Neural crest cell (in vitro differentiated cells): ENCODE data around the gene PDPK1. TPM values are rescaled to one million over a fixed set of nuclear protein-coding genes. Genes with fewer than 3 reads are reported as not detected.
"Not testable (repeated sequence)": the region's sequence is repeated elsewhere in the genome, so short reads cannot be mapped to it uniquely, and the experiment has no call there.

Source experiments
- DNase-seq: peaks from one replicate; pipeline ENCODE4 v3.0.0; 2021; ENCODE audit warnings: low read depth, mixed read lengths, low spot score
- H3K27ac Mint-ChIP-seq: one replicate; pipeline ENCODE4 v1.8.0; 2021; ENCODE audit warnings: mild to moderate bottlenecking, mixed read lengths; ENCODE audit not compliant: unreplicated experiment
- H3K27me3 Mint-ChIP-seq: 2 replicates; pipeline ENCODE4 v1.8.0; 2021; ENCODE audit warnings: low read depth, mild to moderate bottlenecking, mixed read lengths
- H3K36me3 Mint-ChIP-seq: 2 replicates; pipeline ENCODE4 v1.8.0; 2021; ENCODE audit warnings: low read depth, mild to moderate bottlenecking, mixed read lengths
- H3K4me1 Mint-ChIP-seq: 2 replicates; pipeline ENCODE4 v1.8.0; 2021; ENCODE audit warnings: mixed read lengths
- H3K4me3 Mint-ChIP-seq: one replicate; pipeline ENCODE4 v1.8.0; 2021; ENCODE audit warnings: mild to moderate bottlenecking, mixed read lengths
- H3K9me3 Mint-ChIP-seq: 2 replicates; pipeline ENCODE4 v1.8.0; 2021; ENCODE audit warnings: mixed read lengths
- CTCF ChIP-seq: fragments of 200-600 bp; sonication (generic); conservative IDR thresholded peaks from 2 replicates; pipeline ENCODE4 v1.5.0; 2021; ENCODE audit warnings: antibody characterized with exemption, mild to moderate bottlenecking
- total RNA-seq: library from RNA; stranded (reverse); gene quantifications from 2 replicates; pipeline ENCODE4 v1.2.1, GENCODE V29; 2021

PDPK1 gene
- total RNA-seq, 1 donor from 2014 or later: 37.5 TPM

- Mint-ChIP-seq H3K27me3 (no peaks in the 10 kb centered on the region), H3K27ac (no peak overlapping the region), H3K4me1 (no peaks in the 10 kb centered on the region), H3K9me3 (no peaks in the 10 kb centered on the region), H3K4me3 (no peak overlapping the region), H3K36me3 (peaks cover 2% of the 10 kb centered on the region)
- DNase-seq: no peak
- TF ChIP-seq CTCF: no peak
These were observed 72.1 kb downstream of the PDPK1 start for GRCh38 chr16:2609827-2610470.

GRCh38 chr16:2610781-2611498 is 73.1 kb downstream of the PDPK1 start:
- no peaks in the 10 kb centered on the region for H3K9me3 Mint-ChIP-seq
- H3K36me3 Mint-ChIP-seq: peaks cover 2% of the 10 kb centered on the region
- no peak overlapping the region for H3K4me3 Mint-ChIP-seq
- no peaks in the 10 kb centered on the region for H3K4me1 Mint-ChIP-seq
- no peak overlapping the region for H3K27ac Mint-ChIP-seq
- no peak for TF ChIP-seq CTCF
- H3K27me3 Mint-ChIP-seq: no peaks in the 10 kb centered on the region
- DNase-seq: no peak

GRCh38 chr16:2611499-2611862 is 73.7 kb downstream of the PDPK1 start:
- Mint-ChIP-seq H3K27me3 (no peaks in the 10 kb centered on the region), H3K9me3 (no peaks in the 10 kb centered on the region), H3K36me3 (peaks cover 2% of the 10 kb centered on the region), H3K4me1 (no peaks in the 10 kb centered on the region), H3K4me3 (no peak overlapping the region), H3K27ac (no peak overlapping the region)
- no peak for DNase-seq
- no peak for TF ChIP-seq CTCF

GRCh38 chr16:2611877-2612276 is 74.1 kb downstream of the PDPK1 start:
- not testable (repeated sequence) for H3K4me1 Mint-ChIP-seq, H3K4me3 Mint-ChIP-seq, H3K9me3 Mint-ChIP-seq, DNase-seq, H3K27me3 Mint-ChIP-seq, H3K36me3 Mint-ChIP-seq, H3K27ac Mint-ChIP-seq

- not testable (repeated sequence) for DNase-seq, H3K27ac Mint-ChIP-seq, H3K4me1 Mint-ChIP-seq, H3K4me3 Mint-ChIP-seq, H3K36me3 Mint-ChIP-seq, H3K27me3 Mint-ChIP-seq, H3K9me3 Mint-ChIP-seq
These were observed 75.4 kb downstream of the PDPK1 start for GRCh38 chr16:2613251-2613650.

- TF ChIP-seq CTCF: no peak
- no peak overlapping the region for H3K27ac Mint-ChIP-seq
- no peaks in the 10 kb centered on the region for H3K4me1 Mint-ChIP-seq
These were observed 77.0 kb downstream of the PDPK1 start for GRCh38 chr16:2614761-2615191.

GRCh38 chr16:2618964-2619363 is 81.1 kb downstream of the PDPK1 start:
- not testable (repeated sequence) for H3K27me3 Mint-ChIP-seq, H3K9me3 Mint-ChIP-seq, DNase-seq, H3K4me3 Mint-ChIP-seq, H3K27ac Mint-ChIP-seq, H3K4me1 Mint-ChIP-seq, H3K36me3 Mint-ChIP-seq

More at GRCh38 chr16:2614761-2615191, 77.0 kb downstream of the PDPK1 start:
- no peak for DNase-seq
- peaks cover 2% of the 10 kb centered on the region for H3K36me3 Mint-ChIP-seq
- H3K4me3 Mint-ChIP-seq: no peak overlapping the region
- H3K9me3 Mint-ChIP-seq: no peaks in the 10 kb centered on the region
- no peaks in the 10 kb centered on the region for H3K27me3 Mint-ChIP-seq

GRCh38 chr16:2619628-2620027 is 81.8 kb downstream of the PDPK1 start:
- H3K9me3 Mint-ChIP-seq: not testable (repeated sequence)

GRCh38 chr16:2620870-2621269 is 83.0 kb downstream of the PDPK1 start:
- not testable (repeated sequence) for H3K27me3 Mint-ChIP-seq, H3K27ac Mint-ChIP-seq, H3K4me3 Mint-ChIP-seq, H3K4me1 Mint-ChIP-seq, H3K9me3 Mint-ChIP-seq, H3K36me3 Mint-ChIP-seq, DNase-seq

More at GRCh38 chr16:2619628-2620027, 81.8 kb downstream of the PDPK1 start:
- not testable (repeated sequence) for H3K36me3 Mint-ChIP-seq, DNase-seq, H3K27me3 Mint-ChIP-seq, H3K4me1 Mint-ChIP-seq, H3K4me3 Mint-ChIP-seq, H3K27ac Mint-ChIP-seq

- H3K9me3 Mint-ChIP-seq, H3K4me3 Mint-ChIP-seq, H3K27me3 Mint-ChIP-seq, H3K36me3 Mint-ChIP-seq, H3K4me1 Mint-ChIP-seq, H3K27ac Mint-ChIP-seq, DNase-seq: not testable (repeated sequence)
These were observed 83.6 kb downstream of the PDPK1 start for GRCh38 chr16:2621395-2621794.
